Transverse colon (tissue), 4 donors: ENCODE measurements around the gene PMAIP1. TPM values are rescaled to one million over a fixed set of nuclear protein-coding genes. Genes with fewer than 3 reads are reported as not detected.

ENCODE experiments used
- DNase-seq: peaks from one replicate; pipeline ENCODE4 v3.0.0-alpha.2; 2019
- H3K27ac ChIP-seq, 4 donors: fragments of 200-600 bp; sonication (generic); 2 replicates each; pipeline ENCODE4 v1.5.1; 2016 to 2018; ENCODE audit warnings: inconsistent platforms in 4 of 4
- H3K27me3 ChIP-seq: fragments of 200-600 bp; sonication (generic); 2 replicates; pipeline ENCODE4 v1.5.1; 2017; ENCODE audit warnings: inconsistent platforms
- H3K36me3 ChIP-seq, 4 donors: fragments of 200-600 bp; sonication (generic); 2 replicates each; pipeline ENCODE4 v1.5.1; 2017 to 2019; ENCODE audit warnings: inconsistent platforms in 4 of 4
- H3K4me1 ChIP-seq, 4 donors: fragments of 200-600 bp; sonication (generic); 2 replicates each; pipeline ENCODE4 v1.5.1; 2017 to 2020; ENCODE audit warnings: inconsistent platforms in 4 of 4
- H3K4me3 ChIP-seq, 4 donors: fragments of 200-600 bp; sonication (generic); 1 replicate in 1 of 4; 2 replicates in 3 of 4; pipeline versions ENCODE4 v1.5.1 to v1.6.1; 2017 to 2019; ENCODE audit warnings: inconsistent platforms in 4 of 4
- H3K9me3 ChIP-seq, 2 donors: fragments of 200-600 bp; sonication (generic); 2 replicates each; pipeline ENCODE4 v1.5.1; 2017 to 2019; ENCODE audit warnings: inconsistent platforms in 2 of 2
- CTCF ChIP-seq, 5 experiments: fragments of 200-600 bp in 3 of 5; fragments of 450-650 bp in 2 of 5; sonication (generic) in 3 of 5; IDR thresholded peaks; 1 replicate in 2 of 5; 2 replicates in 3 of 5; pipeline ENCODE4 v1.5.1; 2016 to 2017; ENCODE audit warnings: antibody characterized with exemption in 5 of 5, inconsistent platforms in 3 of 5, mild to moderate bottlenecking in 2 of 5, moderate library complexity in 1 of 5
- EP300 ChIP-seq: sonication (generic); formaldehyde crosslinking; IDR thresholded peaks from one replicate; pipeline ENCODE4 v1.6.1; 2017; ENCODE audit warnings: antibody characterized with exemption, low read depth
- POLR2A ChIP-seq: fragments of 450-650 bp; IDR thresholded peaks from one replicate; pipeline ENCODE4 v1.6.1; 2016; ENCODE audit warnings: antibody characterized with exemption, mild to moderate bottlenecking, moderate library complexity
- POLR2AphosphoS5 ChIP-seq, 3 donors: sonication (generic); formaldehyde crosslinking; IDR thresholded peaks; one replicate each; pipeline ENCODE4 v1.6.1; 2016; ENCODE audit warnings: antibody characterized with exemption in 3 of 3
- WGBS, 2 donors: methylation state at CpG; one replicate each; pipeline ENCODE4 v1.1.5; 2018; ENCODE audit warnings: low coverage in 1 of 2; 5-methylcytosine and 5-hydroxymethylcytosine counted together
- in situ Hi-C, 4 donors: fragments of 200-750 bp; cut with MboI; loops; one replicate each; pipeline versions ENCODE4 v1.15.0 to v1.15.1; 2017; ENCODE audit warnings: low sequenced_read_pairs in 3 of 4, low pct_ligation_motif_present in 1 of 4, low pct_unique_long_range_greater_than_20kb in 1 of 4
- intact Hi-C: fragments of 100-400 bp; cut with DNase I; formaldehyde crosslinking; loops from one replicate; pipeline ENCODE4 v1.15.1; 2023; ENCODE audit warnings: low total_unique reads
- total RNA-seq, 4 donors: library from RNA; depleted of rRNA; stranded (reverse); fragments of >200 nt; gene quantifications; one replicate each; pipeline ENCODE4 v1.1.0, GENCODE V29; 2016

Gene PMAIP1
- total RNA-seq, 4 donors from 2014 or later = 0.82 to 66.5 (median 3.5) TPM; not detected in 1

DNA sequence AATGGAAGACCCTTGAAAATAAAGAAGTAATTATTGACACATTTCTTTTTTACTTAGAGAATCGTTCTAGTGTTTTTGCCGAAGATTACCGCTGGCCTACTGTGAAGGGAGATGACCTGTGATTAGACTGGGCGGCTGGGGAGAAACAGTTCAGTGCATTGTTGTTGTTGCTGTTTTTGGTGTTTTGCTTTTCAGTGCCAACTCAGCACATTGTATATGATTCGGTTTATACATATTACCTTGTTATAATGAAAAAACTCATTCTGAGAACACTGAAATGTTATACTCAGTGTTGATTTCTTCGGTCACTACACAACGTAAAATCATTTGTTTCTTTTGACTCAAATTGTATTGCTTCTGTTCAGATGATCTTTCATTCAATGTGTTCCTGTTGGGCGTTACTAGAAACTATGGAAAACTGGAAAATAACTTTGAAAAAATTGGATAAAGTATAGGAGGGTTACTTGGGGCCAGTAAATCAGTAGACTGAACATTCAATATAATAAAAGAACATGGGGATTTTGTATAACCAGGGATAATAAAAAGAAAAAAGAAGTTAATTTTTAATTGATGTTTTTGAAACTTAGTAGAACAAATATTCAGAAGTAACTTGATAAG is 3.3 kb downstream of the PMAIP1 start:
- H3K27ac ChIP-seq = no peak overlapping the region
- H3K4me1 ChIP-seq = peaks cover 0 to 31% (median 9%) of the 10 kb centered on the region in 4 donors
- in situ Hi-C loops (no loop called here), intact Hi-C loops (no loop called here)
- H3K9me3 ChIP-seq = no peaks in the 10 kb centered on the region
- no peak overlapping the region for H3K4me3 ChIP-seq
- no peak for TF ChIP-seq POLR2AphosphoS5 (IDR thresholded peaks at IDR 0.05)
- no peak for TF ChIP-seq CTCF (IDR thresholded peaks at IDR 0.05)
- no peak for TF ChIP-seq POLR2A
- no peak for TF ChIP-seq EP300
- DNase-seq = no peak
- WGBS, 2 donors = 84 to 91% methylated on average over 8 of the region's 8 CpGs
- peaks cover 8% of the 10 kb centered on the region for H3K27me3 ChIP-seq
- no peaks in the 10 kb centered on the region for H3K36me3 ChIP-seq

DNA sequence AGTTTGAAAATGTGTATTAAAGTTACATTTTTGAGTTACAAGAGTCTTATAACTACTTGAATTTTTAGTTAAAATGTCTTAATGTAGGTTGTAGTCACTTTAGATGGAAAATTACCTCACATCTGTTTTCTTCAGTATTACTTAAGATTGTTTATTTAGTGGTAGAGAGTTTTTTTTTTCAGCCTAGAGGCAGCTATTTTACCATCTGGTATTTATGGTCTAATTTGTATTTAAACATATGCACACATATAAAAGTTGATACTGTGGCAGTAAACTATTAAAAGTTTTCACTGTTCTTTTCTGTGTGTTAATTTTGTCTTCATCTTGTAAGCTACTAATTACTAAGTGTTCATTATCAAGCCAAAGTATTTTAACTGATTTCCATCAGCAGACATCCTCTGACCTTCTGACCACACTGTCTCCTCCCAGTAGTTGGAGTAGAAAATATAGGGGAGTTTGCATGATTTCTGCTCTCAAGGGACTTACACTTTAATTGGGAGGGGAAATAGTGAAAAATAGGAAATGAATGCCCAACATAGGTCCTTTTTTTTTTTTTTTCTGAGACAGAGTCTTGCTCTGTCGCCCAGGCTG is 4.3 kb downstream of the PMAIP1 start:
- WGBS, 2 donors = 76% methylated on average over 1 of the region's 1 CpG; no CpG with 5 or more reads in 1 of the 2 donors
- TF ChIP-seq POLR2AphosphoS5 (IDR thresholded peaks at IDR 0.05) (no peak), POLR2A (no peak), CTCF (IDR thresholded peaks at IDR 0.05) (no peak), EP300 (no peak)
- no peak for DNase-seq
- Histone ChIP-seq H3K27me3 (peaks cover 11% of the 10 kb centered on the region), H3K4me1 (peaks cover 0 to 26% (median 4%) of the 10 kb centered on the region in 4 donors), H3K27ac (peak overlapping the region in 3 of 4 donors; percentile 15 to 50 (median 41)), H3K9me3 (no peaks in the 10 kb centered on the region), H3K4me3 (no peak overlapping the region), H3K36me3 (no peaks in the 10 kb centered on the region)
- in situ Hi-C loops = no loop called here
- intact Hi-C loops = no loop called here

DNA sequence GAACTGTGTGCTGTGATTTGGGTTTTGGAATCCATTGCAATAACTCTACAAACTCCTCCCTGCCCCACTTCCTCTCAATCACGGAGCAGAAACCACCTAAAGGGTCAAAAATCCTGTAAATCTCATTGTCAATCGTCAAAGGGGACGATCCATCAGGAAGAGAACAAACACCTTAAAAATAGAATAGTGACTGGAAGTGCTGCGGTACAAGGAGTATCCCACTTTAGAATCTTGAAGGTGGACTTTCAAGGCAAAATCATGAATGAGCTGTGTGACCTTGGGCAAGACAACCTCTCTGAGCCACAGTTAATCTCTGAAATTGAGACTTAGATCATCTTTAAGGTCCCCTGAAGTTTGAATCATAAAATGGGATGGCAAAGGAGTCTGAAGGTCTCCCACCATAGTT is 5.9 kb downstream of the PMAIP1 start:
- no peak for DNase-seq
- peaks cover 11% of the 10 kb centered on the region for H3K27me3 ChIP-seq
- no peak overlapping the region for H3K27ac ChIP-seq
- H3K9me3 ChIP-seq = no peaks in the 10 kb centered on the region
- H3K4me1 ChIP-seq = peaks cover 0 to 22% (median 3%) of the 10 kb centered on the region in 4 donors
- H3K4me3 ChIP-seq = no peak overlapping the region
- in situ Hi-C loops = no loop called here
- TF ChIP-seq CTCF (IDR thresholded peaks at IDR 0.05) (no peak), EP300 (no peak), POLR2AphosphoS5 (IDR thresholded peaks at IDR 0.05) (no peak), POLR2A (no peak)
- no peaks in the 10 kb centered on the region for H3K36me3 ChIP-seq
- 77 to 81% methylated on average over 4 of the region's 4 CpGs for WGBS, 2 donors
- intact Hi-C loops = no loop called here

DNA sequence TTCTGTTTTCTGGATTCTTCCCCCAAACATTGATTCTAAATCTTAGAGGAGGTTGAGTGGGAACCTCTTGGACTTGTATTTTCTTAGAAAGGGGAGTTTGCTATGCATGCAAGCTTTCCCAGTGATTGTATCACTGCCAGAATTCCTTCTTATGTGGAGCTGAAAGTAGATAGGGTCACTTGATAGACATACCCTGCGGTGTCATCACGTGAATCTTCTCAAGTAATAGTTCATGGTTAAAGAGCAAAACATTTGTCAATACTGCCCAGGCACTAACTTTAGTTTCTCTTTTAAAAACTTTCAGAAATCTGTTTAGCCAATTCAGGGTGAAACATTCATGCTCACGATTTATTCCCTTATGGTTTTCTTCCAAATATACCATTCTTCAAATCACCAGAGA is 6.4 kb downstream of the PMAIP1 start:
- Histone ChIP-seq H3K36me3 (no peaks in the 10 kb centered on the region), H3K27ac (no peak overlapping the region), H3K4me3 (no peak overlapping the region), H3K27me3 (peaks cover 11% of the 10 kb centered on the region), H3K9me3 (no peaks in the 10 kb centered on the region), H3K4me1 (peaks cover 0 to 17% (median under 1%) of the 10 kb centered on the region in 4 donors)
- no peak for DNase-seq
- TF ChIP-seq CTCF (IDR thresholded peaks at IDR 0.05) = no peak
- no peak for TF ChIP-seq POLR2AphosphoS5 (IDR thresholded peaks at IDR 0.05)
- no peak for TF ChIP-seq POLR2A
- TF ChIP-seq EP300 = no peak
- in situ Hi-C loops = no loop called here
- intact Hi-C loops = no loop called here
- WGBS, 2 donors = 80 to 88% methylated on average over 3 of the region's 3 CpGs
